ENCODE results near the gene EPAS1.

Gene EPAS1

GRCh38 chr2:46407852-46408455 is 110.7 kb downstream of the EPAS1 start:
- Histone ChIP-seq H3K4me3 (ENCODE audit: low read depth, low read length) (no peak overlapping the region), H3K27me3 (ENCODE audit: insufficient read depth, low read length) (no peaks in the 10 kb centered on the region), H3K36me3 (ENCODE audit: insufficient read depth, low read length) (no peaks in the 10 kb centered on the region), H3K79me2 (ENCODE audit: control insufficient read depth, insufficient read depth, low read length, unreplicated experiment) (no peaks in the 10 kb centered on the region), H2AFZ (ENCODE audit: low read length, unreplicated experiment) (no peak overlapping the region), H3K27ac (ENCODE audit: low read depth, low read length) (no peak overlapping the region), H3K4me1 (ENCODE audit: control insufficient read depth, insufficient read depth, low read length, unreplicated experiment) (peaks cover 4% of the 10 kb centered on the region)

- Histone ChIP-seq H2AFZ (ENCODE audit: low read length, unreplicated experiment) (no peak overlapping the region), H3K36me3 (ENCODE audit: insufficient read depth, low read length) (no peaks in the 10 kb centered on the region), H3K27ac (ENCODE audit: low read depth, low read length) (no peak overlapping the region), H3K79me2 (ENCODE audit: control insufficient read depth, insufficient read depth, low read length, unreplicated experiment) (no peaks in the 10 kb centered on the region), H3K27me3 (ENCODE audit: insufficient read depth, low read length) (no peaks in the 10 kb centered on the region), H3K4me1 (ENCODE audit: control insufficient read depth, insufficient read depth, low read length, unreplicated experiment) (peaks cover 4% of the 10 kb centered on the region), H3K4me3 (ENCODE audit: low read depth, low read length) (no peak overlapping the region)
Measured at GRCh38 chr2:46409756-46410155, 112.5 kb downstream of the EPAS1 start.

GRCh38 chr2:46410273-46411244 is 113.4 kb downstream of the EPAS1 start:
- Histone ChIP-seq H3K27ac (ENCODE audit: low read depth, low read length) (no peak overlapping the region), H3K4me1 (ENCODE audit: control insufficient read depth, insufficient read depth, low read length, unreplicated experiment) (peaks cover 4% of the 10 kb centered on the region), H3K4me3 (ENCODE audit: low read depth, low read length) (no peak overlapping the region), H3K36me3 (ENCODE audit: insufficient read depth, low read length) (no peaks in the 10 kb centered on the region), H2AFZ (ENCODE audit: low read length, unreplicated experiment) (no peak overlapping the region), H3K79me2 (ENCODE audit: control insufficient read depth, insufficient read depth, low read length, unreplicated experiment) (no peaks in the 10 kb centered on the region), H3K27me3 (ENCODE audit: insufficient read depth, low read length) (no peaks in the 10 kb centered on the region)

GRCh38 chr2:46411245-46411641 is 114.0 kb downstream of the EPAS1 start:
- Histone ChIP-seq H3K27ac (ENCODE audit: low read depth, low read length) (no peak overlapping the region), H3K79me2 (ENCODE audit: control insufficient read depth, insufficient read depth, low read length, unreplicated experiment) (no peaks in the 10 kb centered on the region), H3K36me3 (ENCODE audit: insufficient read depth, low read length) (no peaks in the 10 kb centered on the region), H3K27me3 (ENCODE audit: insufficient read depth, low read length) (no peaks in the 10 kb centered on the region), H3K4me3 (ENCODE audit: low read depth, low read length) (no peak overlapping the region), H2AFZ (ENCODE audit: low read length, unreplicated experiment) (no peak overlapping the region), H3K4me1 (ENCODE audit: control insufficient read depth, insufficient read depth, low read length, unreplicated experiment) (peaks cover 4% of the 10 kb centered on the region)

- H3K4me3 ChIP-seq (ENCODE audit: low read depth, low read length) = no peak overlapping the region
- no peaks in the 10 kb centered on the region for H3K27me3 ChIP-seq (ENCODE audit: insufficient read depth, low read length)
- no peaks in the 10 kb centered on the region for H3K79me2 ChIP-seq (ENCODE audit: control insufficient read depth, insufficient read depth, low read length, unreplicated experiment)
- H3K36me3 ChIP-seq (ENCODE audit: insufficient read depth, low read length) = no peaks in the 10 kb centered on the region
- no peak overlapping the region for H3K27ac ChIP-seq (ENCODE audit: low read depth, low read length)
- H2AFZ ChIP-seq (ENCODE audit: low read length, unreplicated experiment) = no peak overlapping the region
- H3K4me1 ChIP-seq (ENCODE audit: control insufficient read depth, insufficient read depth, low read length, unreplicated experiment) = peaks cover 4% of the 10 kb centered on the region
Measured at GRCh38 chr2:46411985-46412384, 114.8 kb downstream of the EPAS1 start.

- no peak overlapping the region for H3K27ac ChIP-seq (ENCODE audit: low read depth, low read length)
- no peaks in the 10 kb centered on the region for H3K36me3 ChIP-seq (ENCODE audit: insufficient read depth, low read length)
- peaks cover 4% of the 10 kb centered on the region for H3K4me1 ChIP-seq (ENCODE audit: control insufficient read depth, insufficient read depth, low read length, unreplicated experiment)
- no peak overlapping the region for H3K4me3 ChIP-seq (ENCODE audit: low read depth, low read length)
- no peaks in the 10 kb centered on the region for H3K27me3 ChIP-seq (ENCODE audit: insufficient read depth, low read length)
- H3K79me2 ChIP-seq (ENCODE audit: control insufficient read depth, insufficient read depth, low read length, unreplicated experiment) = no peaks in the 10 kb centered on the region
- H2AFZ ChIP-seq (ENCODE audit: low read length, unreplicated experiment) = no peak overlapping the region
Measured at GRCh38 chr2:46413111-46413510, 115.9 kb downstream of the EPAS1 start.

- no peak overlapping the region for H3K4me3 ChIP-seq (ENCODE audit: low read depth, low read length)
- no peaks in the 10 kb centered on the region for H3K79me2 ChIP-seq (ENCODE audit: control insufficient read depth, insufficient read depth, low read length, unreplicated experiment)
- peaks cover 4% of the 10 kb centered on the region for H3K4me1 ChIP-seq (ENCODE audit: control insufficient read depth, insufficient read depth, low read length, unreplicated experiment)
- H3K27me3 ChIP-seq (ENCODE audit: insufficient read depth, low read length) = no peaks in the 10 kb centered on the region
- H3K27ac ChIP-seq (ENCODE audit: low read depth, low read length) = no peak overlapping the region
- H3K36me3 ChIP-seq (ENCODE audit: insufficient read depth, low read length) = no peaks in the 10 kb centered on the region
- no peak overlapping the region for H2AFZ ChIP-seq (ENCODE audit: low read length, unreplicated experiment)
Measured at GRCh38 chr2:46413631-46414030, 116.4 kb downstream of the EPAS1 start.

GRCh38 chr2:46414701-46415100 is 117.5 kb downstream of the EPAS1 start:
- H3K27me3 ChIP-seq (ENCODE audit: insufficient read depth, low read length) = no peaks in the 10 kb centered on the region
- no peaks in the 10 kb centered on the region for H3K36me3 ChIP-seq (ENCODE audit: insufficient read depth, low read length)
- H3K4me1 ChIP-seq (ENCODE audit: control insufficient read depth, insufficient read depth, low read length, unreplicated experiment) = no peaks in the 10 kb centered on the region
- no peak overlapping the region for H3K4me3 ChIP-seq (ENCODE audit: low read depth, low read length)
- H3K27ac ChIP-seq (ENCODE audit: low read depth, low read length) = no peak overlapping the region
- no peaks in the 10 kb centered on the region for H3K79me2 ChIP-seq (ENCODE audit: control insufficient read depth, insufficient read depth, low read length, unreplicated experiment)
- no peak overlapping the region for H2AFZ ChIP-seq (ENCODE audit: low read length, unreplicated experiment)

GRCh38 chr2:46416280-46416679 is 119.1 kb downstream of the EPAS1 start:
- H3K27me3 ChIP-seq (ENCODE audit: insufficient read depth, low read length) = no peaks in the 10 kb centered on the region
- no peaks in the 10 kb centered on the region for H3K4me1 ChIP-seq (ENCODE audit: control insufficient read depth, insufficient read depth, low read length, unreplicated experiment)
- no peak overlapping the region for H2AFZ ChIP-seq (ENCODE audit: low read length, unreplicated experiment)
- no peak overlapping the region for H3K27ac ChIP-seq (ENCODE audit: low read depth, low read length)
- no peaks in the 10 kb centered on the region for H3K79me2 ChIP-seq (ENCODE audit: control insufficient read depth, insufficient read depth, low read length, unreplicated experiment)
- no peaks in the 10 kb centered on the region for H3K36me3 ChIP-seq (ENCODE audit: insufficient read depth, low read length)
- H3K4me3 ChIP-seq (ENCODE audit: low read depth, low read length) = no peak overlapping the region

- H2AFZ ChIP-seq (ENCODE audit: low read length, unreplicated experiment) = no peak overlapping the region
- no peak overlapping the region for H3K4me3 ChIP-seq (ENCODE audit: low read depth, low read length)
Measured at GRCh38 chr2:46416739-46417403, 119.7 kb downstream of the EPAS1 start.

More at GRCh38 chr2:46416739-46417403, 119.7 kb downstream of the EPAS1 start:
- no peak overlapping the region for H3K27ac ChIP-seq (ENCODE audit: low read depth, low read length)
- no peaks in the 10 kb centered on the region for H3K36me3 ChIP-seq (ENCODE audit: insufficient read depth, low read length)
- H3K27me3 ChIP-seq (ENCODE audit: insufficient read depth, low read length) = no peaks in the 10 kb centered on the region
- no peaks in the 10 kb centered on the region for H3K79me2 ChIP-seq (ENCODE audit: control insufficient read depth, insufficient read depth, low read length, unreplicated experiment)
- no peaks in the 10 kb centered on the region for H3K4me1 ChIP-seq (ENCODE audit: control insufficient read depth, insufficient read depth, low read length, unreplicated experiment)
